Measurements from ENCODE around the gene FOSL2. TPM values are rescaled to one million over a fixed set of nuclear protein-coding genes. Genes with fewer than 3 reads are reported as not detected.

The FOSL2 gene
- total RNA-seq, 1 donor from 2014 or later = 1.3 TPM

- Histone ChIP-seq H3K4me1 (no peaks in the 10 kb centered on the region), H3F3A (ENCODE audit: low read depth) (no peaks in the 10 kb centered on the region), H3K4me3 (no peak overlapping the region), H3K79me2 (ENCODE audit: low read depth) (no peaks in the 10 kb centered on the region), H3K4me2 (no peak overlapping the region), H3K27ac (no peak overlapping the region), H4K20me1 (ENCODE audit: low read depth) (no peaks in the 10 kb centered on the region), H3K9ac (no peak overlapping the region), H3K9me3 (ENCODE audit: low read depth) (no peaks in the 10 kb centered on the region), H2AFZ (replicated peaks) (no peak overlapping the region), H3K27me3 (no peaks in the 10 kb centered on the region), H3K36me3 (no peaks in the 10 kb centered on the region)
- Mint-ChIP-seq H3K4me3 (no peak overlapping the region), H3K9me3 (no peaks in the 10 kb centered on the region), H3K27me3 (ENCODE audit: insufficient read depth, low read depth) (no peaks in the 10 kb centered on the region), H3K36me3 (no peaks in the 10 kb centered on the region), H3K27ac (no peak overlapping the region), H3K4me1 (no peaks in the 10 kb centered on the region)
- DNase-seq (ENCODE audit: low spot score) = no peak
- TF ChIP-seq EZH2 (IDR thresholded peaks at IDR 0.05) = no peak
- TF ChIP-seq EZH2phosphoT487 (IDR thresholded peaks at IDR 0.05) = no peak
- no peak for TF ChIP-seq CTCF (IDR thresholded peaks at IDR 0.05)
These were observed 43.9 kb downstream of the FOSL2 start for GRCh38 chr2:28436525-28437051.

GRCh38 chr2:28437149-28437835 lies 44.6 kb downstream of the FOSL2 start:
- TF ChIP-seq CTCF (IDR thresholded peaks at IDR 0.05) (no peak), EZH2phosphoT487 (IDR thresholded peaks at IDR 0.05) (no peak), EZH2 (IDR thresholded peaks at IDR 0.05) (no peak)
- no peak overlapping the region for H2AFZ ChIP-seq (replicated peaks)

GRCh38 chr2:28437918-28438317 lies 45.3 kb downstream of the FOSL2 start:
- Histone ChIP-seq H2AFZ (replicated peaks) (no peak overlapping the region), H3K9ac (no peak overlapping the region), H3K27ac (no peak overlapping the region), H3K4me2 (no peak overlapping the region), H3F3A (ENCODE audit: low read depth) (no peaks in the 10 kb centered on the region), H3K36me3 (no peaks in the 10 kb centered on the region), H3K79me2 (ENCODE audit: low read depth) (no peaks in the 10 kb centered on the region), H3K27me3 (no peaks in the 10 kb centered on the region), H4K20me1 (ENCODE audit: low read depth) (no peaks in the 10 kb centered on the region), H3K9me3 (ENCODE audit: low read depth) (no peaks in the 10 kb centered on the region), H3K4me1 (no peaks in the 10 kb centered on the region), H3K4me3 (no peak overlapping the region)
- Mint-ChIP-seq H3K36me3 (no peaks in the 10 kb centered on the region), H3K27me3 (ENCODE audit: insufficient read depth, low read depth) (no peaks in the 10 kb centered on the region), H3K4me1 (no peaks in the 10 kb centered on the region), H3K27ac (no peak overlapping the region), H3K4me3 (no peak overlapping the region), H3K9me3 (no peaks in the 10 kb centered on the region)
- DNase-seq (ENCODE audit: low spot score) = no peak
- TF ChIP-seq EZH2 (IDR thresholded peaks at IDR 0.05) (no peak), EZH2phosphoT487 (IDR thresholded peaks at IDR 0.05) (no peak), CTCF (IDR thresholded peaks at IDR 0.05) (no peak)

More at GRCh38 chr2:28437149-28437835, 44.6 kb downstream of the FOSL2 start:
- Mint-ChIP-seq H3K4me3 (no peak overlapping the region), H3K27me3 (ENCODE audit: insufficient read depth, low read depth) (no peaks in the 10 kb centered on the region), H3K36me3 (no peaks in the 10 kb centered on the region), H3K9me3 (no peaks in the 10 kb centered on the region), H3K27ac (no peak overlapping the region), H3K4me1 (no peaks in the 10 kb centered on the region)
- no peaks in the 10 kb centered on the region for H3K27me3 ChIP-seq
- H3F3A ChIP-seq (ENCODE audit: low read depth) = no peaks in the 10 kb centered on the region
- no peak overlapping the region for H3K4me3 ChIP-seq
- H3K4me2 ChIP-seq = no peak overlapping the region
- no peak overlapping the region for H3K9ac ChIP-seq
- no peaks in the 10 kb centered on the region for H3K36me3 ChIP-seq
- H3K79me2 ChIP-seq (ENCODE audit: low read depth) = no peaks in the 10 kb centered on the region
- H3K27ac ChIP-seq = no peak overlapping the region
- H3K9me3 ChIP-seq (ENCODE audit: low read depth) = no peaks in the 10 kb centered on the region
- no peak for DNase-seq (ENCODE audit: low spot score)
- H4K20me1 ChIP-seq (ENCODE audit: low read depth) = no peaks in the 10 kb centered on the region
- no peaks in the 10 kb centered on the region for H3K4me1 ChIP-seq
